HAP-1 (cell line): ENCODE measurements around the gene MS4A18.

Source experiments
- DNase-seq, 2 experiments: peaks; one replicate each; pipeline ENCODE4 v3.0.0-alpha.2; 2016 to 2020; ENCODE audit warnings: low spot score in 2 of 2
- H3K27me3 ChIP-seq: fragments of 250-450 bp; sonication (Bioruptor Pico); 2 replicates; pipeline ENCODE4 v1.5.1; 2020; ENCODE audit warnings: low read depth, mild to moderate bottlenecking, moderate library complexity
- H3K36me3 ChIP-seq: fragments of 250-450 bp; sonication (Bioruptor Pico); replicated peaks from 2 replicates; pipeline ENCODE4 v1.5.1; 2020; ENCODE audit warnings: mild to moderate bottlenecking
- H3K4me1 ChIP-seq: fragments of 250-450 bp; sonication (Bioruptor Pico); 2 replicates; pipeline ENCODE4 v1.5.1; 2020; ENCODE audit warnings: mild to moderate bottlenecking
- H3K4me3 ChIP-seq: fragments of 250-450 bp; sonication (Bioruptor Pico); 2 replicates; pipeline ENCODE4 v1.5.1; 2020; ENCODE audit warnings: mild to moderate bottlenecking, moderate library complexity
- H3K9me3 ChIP-seq: fragments of 250-450 bp; sonication (Bioruptor Pico); 2 replicates; pipeline ENCODE4 v1.5.1; 2020; ENCODE audit warnings: mild to moderate bottlenecking, moderate library complexity
- in situ Hi-C: fragments of 300-500 bp; cut with MboI; formaldehyde crosslinking; loops from 3 replicates; pipeline ENCODE4 v1.14.3; 2020; ENCODE audit warnings: low sequenced_read_pairs, inconsistent platforms, mixed read lengths

Gene MS4A18

DNA sequence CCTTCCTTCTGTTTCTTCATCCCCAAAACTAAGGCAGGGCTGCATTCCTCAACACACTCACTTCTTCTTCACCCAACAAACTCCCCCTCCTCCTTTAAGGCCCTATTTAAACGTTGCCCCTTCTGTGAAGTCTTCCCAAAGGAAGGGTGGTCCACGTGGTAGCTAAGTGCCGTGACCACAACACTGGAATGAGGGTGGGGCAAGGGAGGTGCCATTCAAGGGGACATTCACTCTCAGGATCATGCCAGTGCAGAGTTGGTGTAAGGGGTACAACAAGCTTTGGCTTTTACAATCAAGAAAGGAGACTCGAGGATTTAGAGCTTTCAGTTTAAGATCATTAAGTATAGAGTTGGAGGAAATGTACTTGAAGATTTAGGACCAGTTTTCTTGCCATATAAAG, 52.6 kb downstream of the MS4A18 start:
- no peak for DNase-seq
- Histone ChIP-seq H3K36me3 (no peaks in the 10 kb centered on the region), H3K27me3 (no peaks in the 10 kb centered on the region), H3K4me3 (no peak overlapping the region), H3K9me3 (no peaks in the 10 kb centered on the region), H3K4me1 (no peaks in the 10 kb centered on the region)
- in situ Hi-C loops = loop anchor here (10.0 kb wide), 1 partner anchor 118 kb away; no protein-coding TSS in a partner anchor

GRCh38 chr11:60777572-60777971, 53.1 kb downstream of the MS4A18 start:
- H3K4me1 ChIP-seq = no peaks in the 10 kb centered on the region
- no peaks in the 10 kb centered on the region for H3K9me3 ChIP-seq
- H3K4me3 ChIP-seq = no peak overlapping the region
- in situ Hi-C loops = loop anchor here (10.0 kb wide), 1 partner anchor 117 kb away; no protein-coding TSS in a partner anchor
- no peaks in the 10 kb centered on the region for H3K36me3 ChIP-seq
- DNase-seq = no peak
- no peaks in the 10 kb centered on the region for H3K27me3 ChIP-seq

DNA sequence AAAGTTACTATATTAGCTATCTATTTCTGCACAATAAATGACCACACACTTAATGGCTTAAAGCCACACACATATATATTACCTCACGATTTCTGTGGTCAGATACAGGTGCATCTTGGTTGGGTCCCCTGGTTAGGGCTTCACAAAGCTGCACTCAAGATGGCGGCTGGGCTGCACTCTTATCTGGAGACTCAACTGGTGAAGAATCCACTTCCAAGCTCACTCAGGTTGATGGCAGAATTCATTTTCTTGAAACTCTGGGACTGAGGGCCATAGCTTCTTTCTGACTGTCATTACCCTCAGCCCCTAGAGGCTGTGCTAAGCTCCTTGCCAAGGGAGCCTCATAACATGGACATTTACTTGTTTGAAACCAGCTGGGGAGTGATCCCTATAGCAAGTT, 55.5 kb downstream of the MS4A18 start:
- H3K4me1 ChIP-seq = no peaks in the 10 kb centered on the region
- in situ Hi-C loops = no loop called here
- no peak overlapping the region for H3K4me3 ChIP-seq
- H3K36me3 ChIP-seq = no peaks in the 10 kb centered on the region
- no peaks in the 10 kb centered on the region for H3K27me3 ChIP-seq
- H3K9me3 ChIP-seq = no peaks in the 10 kb centered on the region
- no peak for DNase-seq

- no peak overlapping the region for H3K4me3 ChIP-seq
- no peaks in the 10 kb centered on the region for H3K4me1 ChIP-seq
- H3K36me3 ChIP-seq = no peaks in the 10 kb centered on the region
- H3K9me3 ChIP-seq = no peaks in the 10 kb centered on the region
- in situ Hi-C loops = no loop called here
- no peak for DNase-seq
- no peaks in the 10 kb centered on the region for H3K27me3 ChIP-seq
Measured at GRCh38 chr11:60780774-60781173, 56.3 kb downstream of the MS4A18 start.

- H3K4me3 ChIP-seq = no peak overlapping the region
- in situ Hi-C loops = no loop called here
- no peaks in the 10 kb centered on the region for H3K4me1 ChIP-seq
- DNase-seq = no peak
- no peaks in the 10 kb centered on the region for H3K9me3 ChIP-seq
- H3K27me3 ChIP-seq = no peaks in the 10 kb centered on the region
- no peaks in the 10 kb centered on the region for H3K36me3 ChIP-seq
Measured at GRCh38 chr11:60781286-60781980, 56.9 kb downstream of the MS4A18 start.

GRCh38 chr11:60781981-60782316, 57.4 kb downstream of the MS4A18 start:
- in situ Hi-C loops = no loop called here

GRCh38 chr11:60782393-60783140, 58.0 kb downstream of the MS4A18 start:
- H3K4me1 ChIP-seq = no peaks in the 10 kb centered on the region
- in situ Hi-C loops = no loop called here
- no peaks in the 10 kb centered on the region for H3K27me3 ChIP-seq
- no peaks in the 10 kb centered on the region for H3K36me3 ChIP-seq
- H3K9me3 ChIP-seq = no peaks in the 10 kb centered on the region
- no peak for DNase-seq
- no peak overlapping the region for H3K4me3 ChIP-seq

More at GRCh38 chr11:60781981-60782316, 57.4 kb downstream of the MS4A18 start:
- no peak for DNase-seq
- no peaks in the 10 kb centered on the region for H3K36me3 ChIP-seq
- no peak overlapping the region for H3K4me3 ChIP-seq
- H3K27me3 ChIP-seq = no peaks in the 10 kb centered on the region
- H3K9me3 ChIP-seq = no peaks in the 10 kb centered on the region
- H3K4me1 ChIP-seq = no peaks in the 10 kb centered on the region

GRCh38 chr11:60783141-60783484, 58.6 kb downstream of the MS4A18 start:
- in situ Hi-C loops = no loop called here
- DNase-seq = no peak
- Histone ChIP-seq H3K9me3 (no peaks in the 10 kb centered on the region), H3K4me3 (no peak overlapping the region), H3K4me1 (no peaks in the 10 kb centered on the region), H3K27me3 (no peaks in the 10 kb centered on the region), H3K36me3 (no peaks in the 10 kb centered on the region)

DNA sequence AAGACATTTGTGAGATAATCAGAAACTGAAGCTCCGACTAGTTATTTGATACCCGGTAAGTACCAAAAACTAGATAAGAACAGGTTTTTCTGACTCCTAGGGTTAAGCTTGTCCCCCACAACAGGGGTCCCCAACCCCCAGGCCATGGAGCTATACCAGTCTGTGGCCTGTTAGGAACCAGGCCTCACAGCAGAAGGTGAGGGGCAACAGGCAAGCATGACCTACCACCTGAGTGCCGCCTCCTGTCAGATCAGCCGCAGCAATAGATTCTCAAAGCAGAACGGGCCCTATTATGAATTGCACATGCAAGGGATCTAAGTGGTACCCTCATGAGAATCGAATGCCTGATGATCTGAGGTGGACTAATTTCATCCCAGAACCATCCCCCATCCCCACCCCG, 59.4 kb downstream of the MS4A18 start:
- Histone ChIP-seq H3K4me3 (no peak overlapping the region), H3K36me3 (no peaks in the 10 kb centered on the region), H3K4me1 (no peaks in the 10 kb centered on the region), H3K9me3 (no peaks in the 10 kb centered on the region), H3K27me3 (no peaks in the 10 kb centered on the region)
- in situ Hi-C loops = no loop called here
- no peak for DNase-seq

- in situ Hi-C loops = no loop called here
- Histone ChIP-seq H3K9me3 (no peaks in the 10 kb centered on the region), H3K4me3 (no peak within 1 kb of the TSS), H3K36me3 (no peaks in the 10 kb centered on the region), H3K4me1 (no peaks in the 10 kb centered on the region), H3K27me3 (no peaks in the 10 kb centered on the region)
- DNase-seq = no peak
Measured at GRCh38 chr11:60785136-60785535, 60.6 kb downstream of the MS4A18 start, which contains the start of gene MS4A10. Gene MS4A10 (plus strand): TSS chr11:60785333. CDS start chr11:60790336, 5,003 bp downstream.

DNA sequence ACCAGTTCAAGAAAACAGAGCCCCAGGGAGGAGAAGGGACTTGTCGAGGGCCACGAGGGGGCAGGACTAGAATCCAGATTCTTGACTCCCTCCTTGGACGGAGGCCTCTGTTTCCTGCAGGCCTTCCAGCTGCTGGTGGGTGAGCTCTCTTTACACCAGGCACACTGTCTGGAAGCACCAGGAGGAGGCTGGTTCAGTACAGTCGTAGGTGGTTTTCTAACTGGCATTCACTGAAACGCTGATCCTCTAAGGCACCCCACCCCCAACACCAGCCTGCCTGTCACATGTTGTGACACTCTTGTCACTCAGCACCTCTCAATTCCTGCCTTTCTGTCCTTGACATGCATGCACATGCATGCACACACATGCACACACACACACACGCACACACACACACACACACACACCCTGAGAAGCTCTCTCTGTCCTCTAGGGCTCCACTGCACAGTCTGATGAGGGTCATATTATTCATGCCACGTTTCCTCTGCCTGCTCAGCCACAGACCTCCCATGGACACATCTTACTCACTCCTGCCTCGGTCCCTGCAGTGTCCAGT, 61.4 kb downstream of the MS4A18 start:
- in situ Hi-C loops = no loop called here
- no peaks in the 10 kb centered on the region for H3K36me3 ChIP-seq

DNA sequence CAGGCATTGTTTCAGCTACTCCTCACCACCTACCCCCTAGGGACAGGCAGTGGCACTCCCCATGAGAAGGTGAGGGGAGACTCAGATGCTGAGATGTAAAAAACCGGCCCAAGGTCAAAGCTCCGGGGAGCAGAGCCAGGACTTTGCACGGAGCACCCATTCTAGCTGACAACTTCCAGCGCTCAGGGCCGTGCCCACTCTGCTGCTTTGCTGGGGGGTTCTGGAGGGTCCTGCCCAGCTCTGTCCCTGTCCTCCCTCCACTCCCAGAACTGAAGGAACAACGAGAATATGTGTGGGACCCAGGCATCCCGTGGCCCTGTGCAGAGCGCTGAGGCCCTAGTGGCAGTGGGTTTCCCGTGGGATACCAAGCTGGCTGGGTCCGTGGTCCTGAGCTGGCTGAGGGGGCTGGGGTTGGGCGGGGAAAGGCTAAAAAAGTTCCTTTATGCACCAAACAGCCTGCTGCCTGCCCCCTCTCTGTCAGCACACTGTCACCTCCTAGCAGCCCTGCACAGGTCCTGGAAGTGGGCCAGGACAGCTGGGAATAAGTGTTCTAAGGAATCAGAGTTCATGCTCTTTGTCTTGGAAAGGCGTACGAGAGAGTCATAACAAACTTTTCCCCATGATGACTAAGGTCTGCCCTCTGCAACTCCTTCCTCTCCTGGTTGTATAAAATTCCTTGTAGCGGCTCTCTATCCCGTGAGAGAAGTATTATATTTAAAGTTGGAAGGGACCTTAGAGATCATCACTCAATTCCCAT, 62.5 kb downstream of the MS4A18 start:
- no peaks in the 10 kb centered on the region for H3K9me3 ChIP-seq
- no peak for DNase-seq
- in situ Hi-C loops = no loop called here
- H3K4me3 ChIP-seq = no peak overlapping the region
- no peaks in the 10 kb centered on the region for H3K36me3 ChIP-seq
- no peaks in the 10 kb centered on the region for H3K4me1 ChIP-seq
- H3K27me3 ChIP-seq = no peaks in the 10 kb centered on the region

More for the DNA sequence above, 61.4 kb downstream of the MS4A18 start:
- Histone ChIP-seq H3K4me3 (no peak overlapping the region), H3K9me3 (no peaks in the 10 kb centered on the region), H3K27me3 (no peaks in the 10 kb centered on the region), H3K4me1 (no peaks in the 10 kb centered on the region)
- DNase-seq = no peak

DNA sequence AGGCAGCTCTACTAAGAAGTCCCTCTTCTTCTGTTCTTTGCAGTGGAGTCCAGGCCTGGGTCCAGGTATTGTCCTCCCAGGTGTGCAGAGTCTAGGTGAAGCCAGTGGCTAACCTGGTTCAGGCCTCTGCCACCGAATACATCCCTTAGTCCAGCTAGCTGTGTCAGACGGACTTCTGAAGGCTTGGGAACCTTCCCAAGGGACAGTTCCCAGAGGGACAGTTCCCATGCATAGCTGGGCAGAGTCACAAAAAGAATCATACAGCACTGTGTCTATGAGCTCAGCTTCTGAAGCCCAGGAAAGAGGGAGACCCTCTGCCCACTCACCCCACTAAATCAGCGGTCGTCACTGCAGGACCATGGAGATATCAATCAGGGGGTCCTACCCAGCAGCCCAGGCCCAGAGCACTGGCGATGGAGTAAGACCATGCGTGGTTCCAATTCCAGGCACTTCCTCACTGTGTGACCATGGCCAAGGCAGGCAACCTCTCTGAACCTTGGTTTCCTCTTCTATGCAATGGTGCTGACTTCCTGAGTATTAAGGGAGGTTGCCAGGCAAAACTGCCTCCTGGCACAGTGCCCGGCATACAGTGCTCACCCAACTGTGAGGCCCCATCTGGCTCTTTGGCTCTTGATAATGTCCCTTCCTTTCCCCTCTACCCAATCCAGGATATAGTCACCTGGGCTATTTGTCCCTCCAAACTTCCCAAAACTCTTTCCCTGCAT, 64.0 kb downstream of the MS4A18 start:
- no peaks in the 10 kb centered on the region for H3K9me3 ChIP-seq
- H3K4me1 ChIP-seq = no peaks in the 10 kb centered on the region
- H3K36me3 ChIP-seq = no peaks in the 10 kb centered on the region
- DNase-seq = no peak
- H3K4me3 ChIP-seq = no peak overlapping the region
- no peaks in the 10 kb centered on the region for H3K27me3 ChIP-seq
- in situ Hi-C loops = no loop called here
